K562 (cell line): ENCODE results near the gene NTRK2. TPM values are rescaled to one million over a fixed set of nuclear protein-coding genes. Genes with fewer than 3 reads are reported as not detected.

ENCODE experiments used
- ATAC-seq: fragments of 200-7000 bp; cut with Tn5 transposase; 3 replicates; pipeline ENCODE4 v1.9.1; 2020; ENCODE audit warnings: moderate library complexity
- BruUV-seq: library from RNA; stranded (reverse); fragments of 400-500 nt; replicated peaks from 2 replicates; lab custom pipeline; 2021; lab: Mats Ljungman, UMichigan
- CTCF ChIA-PET: fragments of 300-600 bp; formaldehyde crosslinking; extraction: SDS; loops from one replicate; lab custom pipeline; 2021; ENCODE audit warnings: low intra/inter-chr PET ratio; lab: Yijun Ruan, JAX
- POLR2A ChIA-PET: fragments of 300-600, 350-650 bp; sonication (Branson Sonifier 250); formaldehyde crosslinking; extraction: SDS; loops from one replicate; lab custom pipeline; 2021; ENCODE audit warnings: antibody characterized with exemption, inconsistent platforms; lab: Yijun Ruan, JAX
- DNase-seq, 4 experiments: peaks; one replicate each; pipeline versions ENCODE4 v3.0.0 to v3.0.0-alpha.2; 2011 to 2018; ENCODE audit warnings: low spot score in 3 of 4, mixed read lengths in 3 of 4; ENCODE audit errors: extremely low read depth in 1 of 4
- FAIRE-seq: peaks from 2 replicates; lab custom pipeline; 2011; peaks lifted over from hg19 to GRCh38; lab: Jason Lieb, UNC
- H2AFZ ChIP-seq: 2 replicates; pipeline ENCODE4 v1.6.0; 2011; ENCODE audit warnings: low read depth, low read length, control low read depth, inconsistent platforms
- H3K27ac ChIP-seq: fragments of 200-600 bp; 3 replicates; pipeline ENCODE4 v1.8.0; 2011; ENCODE audit warnings: low read depth, mild to moderate bottlenecking, control low read depth, inconsistent platforms, low read length, moderate library complexity, mixed read lengths; ENCODE audit errors: extremely low read depth
- H3K27me3 ChIP-seq, 2 experiments: fragments of 300-600 bp in 1 of 2; 2 replicates in 1 of 2; 3 replicates in 1 of 2; pipeline versions ENCODE4 v1.6.0 to v1.8.0; 2011; ENCODE audit warnings: inconsistent platforms in 2 of 2, low read length in 2 of 2, mild to moderate bottlenecking in 1 of 2, mixed read lengths in 1 of 2, moderate library complexity in 1 of 2; ENCODE audit not compliant: control insufficient read depth in 2 of 2, insufficient read depth in 2 of 2
- H3K36me3 ChIP-seq: fragments of 300-600 bp; 3 replicates; pipeline ENCODE4 v1.8.0; 2011; ENCODE audit warnings: mild to moderate bottlenecking, low read length, inconsistent platforms; ENCODE audit not compliant: control insufficient read depth, insufficient read depth
- H3K4me1 ChIP-seq, 2 experiments: fragments of 200-600 bp in 1 of 2; replicated peaks in 1 of 2; 2 replicates in 1 of 2; 3 replicates in 1 of 2; pipeline versions ENCODE4 v1.5.1 to v1.8.0; 2011; ENCODE audit warnings: inconsistent platforms in 2 of 2, low read length in 2 of 2, mild to moderate bottlenecking in 1 of 2, mixed read lengths in 1 of 2, moderate library complexity in 1 of 2; ENCODE audit not compliant: control insufficient read depth in 2 of 2, insufficient read depth in 2 of 2
- H3K4me2 ChIP-seq: 2 replicates; pipeline ENCODE4 v1.6.1; 2011; ENCODE audit warnings: low read length, control low read depth, inconsistent platforms, mixed read lengths; ENCODE audit not compliant: insufficient read depth
- H3K4me3 ChIP-seq: fragments of 200-600 bp; sonication (generic), shearing (Covaris generic); 2 replicates; pipeline ENCODE4 v1.5.1; 2016; ENCODE audit warnings: control low read depth, inconsistent platforms
- H3K79me2 ChIP-seq: fragments of 200-600 bp; 3 replicates; pipeline ENCODE4 v1.8.0; 2011; ENCODE audit warnings: low read length, inconsistent platforms; ENCODE audit not compliant: control insufficient read depth, insufficient read depth
- H3K9ac ChIP-seq, 2 experiments: 2 replicates each; pipeline versions ENCODE4 v1.6.0 to v1.6.1; 2011; ENCODE audit warnings: low read depth in 2 of 2, low read length in 2 of 2, control low read depth in 1 of 2, inconsistent platforms in 1 of 2, mild to moderate bottlenecking in 1 of 2, mixed read lengths in 1 of 2; ENCODE audit not compliant: insufficient read depth in 1 of 2
- H3K9me1 ChIP-seq: one replicate; pipeline ENCODE4 v1.6.0; 2011; ENCODE audit warnings: inconsistent platforms, mild to moderate bottlenecking, low read length, moderate library complexity; ENCODE audit not compliant: control insufficient read depth, insufficient read depth
- H3K9me3 ChIP-seq: replicated peaks from 2 replicates; pipeline ENCODE4 v1.5.1; 2011; ENCODE audit warnings: low read depth, low read length, inconsistent platforms; ENCODE audit not compliant: control insufficient read depth, insufficient read depth
- H4K20me1 ChIP-seq: replicated peaks from 2 replicates; pipeline ENCODE4 v1.6.1; 2011; ENCODE audit warnings: low read length, inconsistent platforms, mixed read lengths; ENCODE audit not compliant: control insufficient read depth, insufficient read depth
- ARNT ChIP-seq, 2 experiments: fragments of 450-650 bp; IDR thresholded peaks; 2 replicates each; pipeline ENCODE4 v1.6.1; 2016; ENCODE audit warnings: mild to moderate bottlenecking in 1 of 2
- CREBBP ChIP-seq: IDR thresholded peaks from one replicate; pipeline ENCODE4 v1.6.1; 2012; ENCODE audit warnings: low read depth, mild to moderate bottlenecking, control low read depth, inconsistent platforms, low read length
- GATA2 ChIP-seq: sonication (generic); formaldehyde crosslinking; IDR thresholded peaks from 2 replicates; pipeline ENCODE4 v1.4.0; 2020; ENCODE audit warnings: mild to moderate bottlenecking, missing genetic modification reagents
- NFIC ChIP-seq: fragments of 450-650 bp; IDR thresholded peaks from 2 replicates; pipeline ENCODE4 v1.6.1; 2017; ENCODE audit warnings: mild to moderate bottlenecking, inconsistent platforms
- TARDBP ChIP-seq: fragments of 450-650 bp; IDR thresholded peaks from 2 replicates; pipeline ENCODE4 v1.6.1; 2016
- THRA ChIP-seq: fragments of 450-650 bp; IDR thresholded peaks from 2 replicates; pipeline ENCODE4 v1.6.1; 2017; ENCODE audit warnings: mild to moderate bottlenecking, moderate library complexity
- ZNF75A ChIP-seq: fragments of 450-650 bp; formaldehyde crosslinking; IDR thresholded peaks from 2 replicates; pipeline ENCODE4 v1.4.0; 2020; ENCODE audit warnings: mild to moderate bottlenecking
- WGBS: fragments of 100-300 bp; shearing (Covaris generic); methylation state at CpG from one replicate; pipeline ENCODE4 v1.1.6; 2016; ENCODE audit warnings: low coverage, mixed read lengths; ENCODE audit not compliant: insufficient coverage; ENCODE audit errors: missing lambda C conversion rate; 5-methylcytosine and 5-hydroxymethylcytosine counted together
- in situ Hi-C: fragments of 300-500 bp; cut with MboI; formaldehyde crosslinking; loops from 4 replicates; pipeline ENCODE4 v1.15.0; 2018; ENCODE audit warnings: inconsistent platforms, mixed read lengths
- intact Hi-C: fragments of 100-400 bp; cut with micrococcal nuclease; formaldehyde crosslinking; loops from 2 replicates; pipeline ENCODE4 v1.14.2; 2022
- polyA plus RNA-seq, 8 experiments: library from polyadenylated mRNA; depleted of rRNA in 4 of 8; stranded (reverse) in 5 of 8; unstranded in 3 of 8; fragments of >200 nt; fragmentation: Nextera tagmentation in 2 of 8; fragmentation: Illumina TruSeq in 1 of 8; extraction: Ambion mirVana in 2 of 8; extraction: Trizol in 1 of 8; gene quantifications; 2 replicates each; pipeline versions ENCODE4 v1.2.1 to v1.2.3, GENCODE V29; 2011 to 2014; ENCODE audit warnings: inconsistent platforms in 1 of 8, missing spikeins in 1 of 8
- total RNA-seq, 7 experiments: library from RNA; depleted of rRNA in 6 of 7; stranded (reverse); fragments of >200 nt in 6 of 7; fragmentation: Illumina TruSeq in 2 of 7; extraction: Trizol in 2 of 7; gene quantifications; 2 replicates each; pipeline versions ENCODE4 v1.2.1 to v1.2.3, GENCODE V29; 2011 to 2021; ENCODE audit warnings: low replicate concordance in 1 of 7

Gene NTRK2
- total and polyA plus RNA-seq, 9 of the 15 experiments (the other 6 are each of a cell fraction or from before 2014, with no cell fraction given): not detected

DNA sequence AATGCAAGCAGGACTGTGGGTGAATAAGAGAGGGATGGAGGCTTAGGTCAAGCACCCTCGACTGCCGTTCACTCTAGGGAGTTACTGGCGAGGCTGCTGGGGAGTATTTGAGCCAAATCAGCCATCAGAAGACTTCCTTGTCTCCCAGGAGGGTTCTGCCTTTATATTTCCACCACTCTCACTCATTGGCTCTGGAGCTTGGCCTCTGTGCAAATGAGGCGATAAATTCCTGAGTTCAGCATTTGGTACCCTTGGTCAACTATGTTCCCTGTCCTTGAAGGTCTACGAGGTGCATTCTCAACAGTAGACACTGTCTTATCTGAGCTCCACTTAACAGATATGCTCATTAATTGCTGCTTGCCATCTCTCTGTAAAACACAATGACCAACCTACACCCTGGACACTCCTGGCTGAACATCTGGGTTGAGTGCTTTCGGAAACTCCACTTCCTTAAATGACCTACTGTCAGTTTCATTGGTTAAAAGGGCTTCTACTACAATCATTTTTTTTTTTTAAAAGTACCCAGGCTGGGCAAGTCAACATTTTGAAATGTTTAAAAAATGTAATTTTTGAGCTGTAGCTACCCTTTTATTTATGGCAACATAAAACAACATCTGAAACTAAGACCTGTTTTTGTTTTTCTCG lies 153.2 kb downstream of the NTRK2 start:
- ChIA-PET CTCF (no interaction called here), POLR2A (no interaction called here)
- Histone ChIP-seq H3K9me1 (no peaks in the 10 kb centered on the region), H3K4me3 (no peak overlapping the region), H3K36me3 (no peaks in the 10 kb centered on the region), H3K4me2 (no peak overlapping the region), H3K79me2 (no peaks in the 10 kb centered on the region), H4K20me1 (no peaks in the 10 kb centered on the region), H3K4me1 (no peaks in the 10 kb centered on the region), H3K9ac (no peak overlapping the region), H2AFZ (no peak overlapping the region), H3K27me3 (no peaks in the 10 kb centered on the region), H3K27ac (no peak overlapping the region), H3K9me3 (no peaks in the 10 kb centered on the region)
- intact Hi-C loops: no loop called here
- in situ Hi-C loops: no loop called here
- 0% methylated on average over 7 of the region's 7 CpGs for WGBS
- no TSS peak for BruUV-seq
- no peak for FAIRE-seq
- TF ChIP-seq NFIC (no peak), CREBBP (no peak), ZNF75A (CRISPR knock-in tag) (no peak), TARDBP (no peak), GATA2 (CRISPR knock-in tag) (no peak), THRA (no peak), ARNT (IDR thresholded peaks at IDR 0.05) (no peak)
- DNase-seq: no peak
- no peak for ATAC-seq
